GM18861 (cell line): ENCODE measurements around the gene APC.
"Not testable (repeated sequence)": the region's sequence is repeated elsewhere in the genome, so short reads cannot be mapped to it uniquely, and the experiment has no call there.

Experiments
- ATAC-seq: cut with Tn5 transposase; IDR thresholded peaks from one replicate; pipeline ENCODE4 v1.9.1; 2021; ENCODE audit not compliant: unreplicated experiment

APC gene

GRCh38 chr5:112713206-112713605, 24.5 kb upstream of the APC start:
- no peak for ATAC-seq

- ATAC-seq: not testable (repeated sequence)
Measured at GRCh38 chr5:112716895-112717294, 20.8 kb upstream of the APC start.

- ATAC-seq: no peak
Measured at GRCh38 chr5:112717506-112718082, 20.1 kb upstream of the APC start.

GRCh38 chr5:112718344-112718743, 19.3 kb upstream of the APC start:
- no peak for ATAC-seq

- no peak for ATAC-seq
Measured at GRCh38 chr5:112720576-112720975, 17.1 kb upstream of the APC start.

GRCh38 chr5:112724901-112725300, 12.8 kb upstream of the APC start:
- no peak for ATAC-seq

GRCh38 chr5:112729630-112730029, 8.1 kb upstream of the APC start:
- ATAC-seq: no peak

GRCh38 chr5:112732131-112732530, 5.6 kb upstream of the APC start:
- no peak for ATAC-seq

- no peak for ATAC-seq
Measured at GRCh38 chr5:112733586-112733985, 4.1 kb upstream of the APC start.

- ATAC-seq: no peak
Measured at GRCh38 chr5:112734597-112734996, 3.1 kb upstream of the APC start.

- no peak for ATAC-seq
Measured at GRCh38 chr5:112735702-112736101, 2.0 kb upstream of the APC start.

GRCh38 chr5:112737070-112737462, 619 bp upstream of the APC start:
- peak; percentile 5 for ATAC-seq

- peak; percentile 26 for ATAC-seq
Measured at GRCh38 chr5:112738191-112738560, 491 bp downstream of the APC start.

- ATAC-seq: no peak
Measured at GRCh38 chr5:112742424-112742823, 4.7 kb downstream of the APC start.

GRCh38 chr5:112743631-112744030, 5.9 kb downstream of the APC start:
- ATAC-seq: no peak

GRCh38 chr5:112752335-112752734, 14.7 kb downstream of the APC start:
- no peak for ATAC-seq

- no peak for ATAC-seq
Measured at GRCh38 chr5:112755703-112756102, 18.0 kb downstream of the APC start.

GRCh38 chr5:112757468-112758208, 20.0 kb downstream of the APC start:
- peak; percentile 94 for ATAC-seq

- ATAC-seq: no peak
Measured at GRCh38 chr5:112758676-112759075, 21.0 kb downstream of the APC start.

- ATAC-seq: no peak
Measured at GRCh38 chr5:112762113-112762810, 24.6 kb downstream of the APC start.

GRCh38 chr5:112763165-112763564, 25.5 kb downstream of the APC start:
- no peak for ATAC-seq

- no peak for ATAC-seq
Measured at GRCh38 chr5:112772124-112772523, 34.4 kb downstream of the APC start.
